ENCODE measurements around the gene ZC3H11A.
"Not testable (repeated sequence)": the region's sequence is repeated elsewhere in the genome, so short reads cannot be mapped to it uniquely, and the experiment has no call there.

ZC3H11A gene

GRCh38 chr1:203795441-203796235 lies at the start of gene ZC3H11A, which contains the start of gene ZBED6:
ZC3H11A (plus strand) TSS chr1:203795623; CDS start chr1:203817071, 21,448 bp downstream.
ZBED6 (plus strand) TSS chr1:203795623; CDS start chr1:203797523, 1,900 bp downstream.
- DNase-seq (ENCODE audit: low read depth in 1 of 2, low spot score in 1 of 2): peak; percentile 92 to 98

- DNase-seq (ENCODE audit: low read depth in 1 of 2, low spot score in 1 of 2): no peak
Observed at GRCh38 chr1:203746281-203746680, 49.1 kb upstream of the ZC3H11A start.

- no peak for DNase-seq (ENCODE audit: low read depth in 1 of 2, low spot score in 1 of 2)
Observed at GRCh38 chr1:203751051-203751450, 44.4 kb upstream of the ZC3H11A start.

DNA sequence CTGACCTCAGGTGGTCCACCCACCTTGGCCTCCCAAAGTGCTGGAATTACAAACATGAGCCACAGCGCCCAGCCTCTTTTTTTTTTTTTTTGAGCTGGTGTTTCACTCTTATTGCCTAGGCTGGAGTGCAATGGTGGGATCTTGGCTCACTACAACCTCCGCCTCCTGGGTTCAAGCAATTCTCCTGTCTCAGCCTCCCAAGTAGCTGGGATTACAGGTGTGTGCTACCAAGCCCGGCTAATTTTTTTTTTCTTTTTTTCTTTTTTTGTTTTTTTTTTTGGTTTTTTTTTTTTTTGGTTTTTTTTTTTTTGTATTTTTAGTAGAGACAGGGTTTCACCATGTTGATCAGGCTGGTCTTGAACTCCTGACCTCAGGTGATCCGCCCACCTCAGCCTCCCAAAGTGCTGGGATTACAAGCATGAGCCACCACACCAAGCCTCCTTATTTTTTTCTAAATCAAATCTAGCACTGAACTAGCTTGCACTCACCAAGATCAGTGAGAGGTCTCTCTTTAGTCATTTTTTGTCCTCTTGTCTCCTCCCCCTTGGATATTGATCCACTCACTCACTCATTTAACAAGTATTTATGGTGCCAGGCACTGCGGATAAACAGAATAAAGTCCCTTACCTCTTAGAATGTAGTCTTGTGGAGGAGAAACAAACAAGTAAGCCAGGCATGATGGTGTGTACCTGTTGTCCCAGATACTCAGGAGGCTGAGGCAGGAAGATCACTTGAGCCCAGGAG lies 43.6 kb upstream of the ZC3H11A start:
- DNase-seq (ENCODE audit: low read depth in 1 of 2, low spot score in 1 of 2): not testable (repeated sequence)

GRCh38 chr1:203754455-203754864 lies 41.0 kb upstream of the ZC3H11A start:
- no peak for DNase-seq (ENCODE audit: low read depth in 1 of 2, low spot score in 1 of 2)

DNA sequence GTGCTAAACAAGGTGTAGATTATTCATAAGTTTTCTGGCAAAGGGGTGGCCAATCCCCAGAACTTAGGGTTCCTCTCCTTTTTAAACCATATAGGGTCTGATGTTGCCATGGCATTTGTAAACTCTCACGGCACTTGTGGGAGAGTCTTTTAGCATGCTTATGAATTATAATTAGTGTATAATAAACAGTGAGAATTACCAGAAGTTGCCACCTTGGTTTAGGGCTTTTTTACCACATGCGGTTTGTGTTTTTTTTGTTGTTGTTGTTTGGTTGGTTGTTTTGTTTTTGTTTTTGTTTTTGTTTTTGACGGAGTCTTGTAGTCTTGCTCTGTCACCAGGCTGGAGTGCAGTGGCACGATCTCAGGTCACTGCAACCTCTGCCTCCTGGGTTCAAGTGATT lies 39.4 kb upstream of the ZC3H11A start:
- DNase-seq (ENCODE audit: low read depth in 1 of 2, low spot score in 1 of 2): no peak

GRCh38 chr1:203758749-203759148 lies 36.7 kb upstream of the ZC3H11A start:
- not testable (repeated sequence) for DNase-seq (ENCODE audit: low read depth in 1 of 2, low spot score in 1 of 2)

- DNase-seq (ENCODE audit: low read depth in 1 of 2, low spot score in 1 of 2): no peak
Observed at GRCh38 chr1:203760506-203760905, 34.9 kb upstream of the ZC3H11A start.

DNA sequence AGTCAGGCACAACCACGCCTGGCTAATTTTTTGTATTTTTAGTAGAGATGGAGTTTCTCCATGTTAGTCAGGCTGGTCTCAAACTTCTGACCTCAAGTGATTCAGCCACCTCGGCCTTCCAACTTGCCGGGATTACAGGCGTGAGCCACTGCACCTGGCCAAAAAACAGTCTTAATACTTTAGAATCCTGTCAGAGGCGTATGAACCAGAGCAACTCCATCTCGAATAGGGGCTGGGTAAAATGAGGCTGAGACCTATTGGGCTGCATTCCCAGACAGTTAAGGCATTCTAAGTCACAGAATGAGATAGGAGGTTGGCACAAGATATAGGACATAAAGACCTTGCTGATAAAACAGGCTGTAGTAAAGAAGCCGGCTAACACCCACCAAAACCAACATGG lies 33.5 kb upstream of the ZC3H11A start:
- not testable (repeated sequence) for DNase-seq (ENCODE audit: low read depth in 1 of 2, low spot score in 1 of 2)

DNA sequence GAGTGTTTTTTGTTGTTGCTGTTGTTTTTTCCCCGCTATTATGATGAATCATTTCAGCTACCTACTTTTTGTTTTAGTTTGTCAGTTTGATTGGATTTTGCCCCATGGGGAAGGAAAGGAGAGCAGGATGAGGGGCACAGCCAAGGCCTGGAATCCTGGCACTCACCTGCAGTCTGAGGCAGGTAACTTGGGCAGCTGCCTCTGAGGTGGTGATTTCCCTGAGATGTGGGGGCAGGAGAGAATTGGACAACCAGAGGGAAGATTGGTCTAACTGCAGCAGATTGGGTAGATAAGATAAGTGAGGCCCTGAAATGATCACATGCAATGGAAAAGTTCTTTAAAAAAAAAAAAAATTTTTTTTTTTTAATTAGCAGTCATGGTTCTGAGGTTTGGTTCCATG lies 31.9 kb upstream of the ZC3H11A start:
- no peak for DNase-seq (ENCODE audit: low read depth in 1 of 2, low spot score in 1 of 2)

GRCh38 chr1:203764105-203765028 lies 31.1 kb upstream of the ZC3H11A start:
- DNase-seq (ENCODE audit: low read depth in 1 of 2, low spot score in 1 of 2): no peak

DNA sequence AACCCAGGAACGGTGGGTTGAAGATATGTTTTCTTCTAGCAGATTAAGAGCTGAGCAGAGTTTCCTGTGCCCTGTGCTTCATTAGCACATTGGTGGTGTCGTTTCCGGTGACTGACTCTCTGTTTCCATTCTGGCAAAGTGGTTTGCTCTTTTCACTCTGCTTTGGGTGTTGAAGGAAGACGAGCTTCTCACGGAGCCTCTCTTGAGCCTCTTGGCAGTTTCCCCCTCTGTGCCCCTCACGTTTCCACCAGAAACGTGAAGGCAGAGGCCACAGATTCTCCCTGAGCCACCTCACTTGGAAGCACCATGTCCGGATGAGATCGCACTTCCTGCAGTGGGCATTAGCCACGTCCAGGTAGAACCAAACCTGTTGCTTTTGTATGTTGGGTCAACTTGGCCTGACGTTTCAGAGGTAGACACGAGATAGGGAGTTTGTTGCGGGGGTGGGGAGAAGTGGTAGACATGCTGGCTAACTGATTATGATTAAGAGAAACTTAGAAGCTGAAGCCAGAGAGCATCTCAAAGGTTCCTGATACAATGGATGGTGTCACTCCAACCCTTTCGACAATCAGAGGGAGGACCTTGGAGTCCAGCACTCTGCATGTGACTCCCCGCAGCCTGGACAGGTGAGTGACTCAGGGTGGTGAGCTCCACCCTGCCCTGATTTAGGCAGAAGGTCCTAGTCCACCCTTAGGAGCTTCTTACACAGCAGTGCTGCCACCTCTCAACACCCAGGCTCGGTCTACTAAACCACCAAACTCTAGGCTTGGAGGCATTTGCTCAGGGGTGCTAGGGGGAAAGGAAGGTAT lies 30.2 kb upstream of the ZC3H11A start, which contains the start of gene LAX1:
Gene LAX1, plus strand, starts transcription at position 155 of the 809 bp plus-strand sequence. Its CDS starts 383 bp downstream, at position 538.
- DNase-seq (ENCODE audit: low read depth in 1 of 2, low spot score in 1 of 2): peak; percentile 53 to 87

GRCh38 chr1:203768256-203768655 lies 27.2 kb upstream of the ZC3H11A start:
- no peak for DNase-seq (ENCODE audit: low read depth in 1 of 2, low spot score in 1 of 2)

DNA sequence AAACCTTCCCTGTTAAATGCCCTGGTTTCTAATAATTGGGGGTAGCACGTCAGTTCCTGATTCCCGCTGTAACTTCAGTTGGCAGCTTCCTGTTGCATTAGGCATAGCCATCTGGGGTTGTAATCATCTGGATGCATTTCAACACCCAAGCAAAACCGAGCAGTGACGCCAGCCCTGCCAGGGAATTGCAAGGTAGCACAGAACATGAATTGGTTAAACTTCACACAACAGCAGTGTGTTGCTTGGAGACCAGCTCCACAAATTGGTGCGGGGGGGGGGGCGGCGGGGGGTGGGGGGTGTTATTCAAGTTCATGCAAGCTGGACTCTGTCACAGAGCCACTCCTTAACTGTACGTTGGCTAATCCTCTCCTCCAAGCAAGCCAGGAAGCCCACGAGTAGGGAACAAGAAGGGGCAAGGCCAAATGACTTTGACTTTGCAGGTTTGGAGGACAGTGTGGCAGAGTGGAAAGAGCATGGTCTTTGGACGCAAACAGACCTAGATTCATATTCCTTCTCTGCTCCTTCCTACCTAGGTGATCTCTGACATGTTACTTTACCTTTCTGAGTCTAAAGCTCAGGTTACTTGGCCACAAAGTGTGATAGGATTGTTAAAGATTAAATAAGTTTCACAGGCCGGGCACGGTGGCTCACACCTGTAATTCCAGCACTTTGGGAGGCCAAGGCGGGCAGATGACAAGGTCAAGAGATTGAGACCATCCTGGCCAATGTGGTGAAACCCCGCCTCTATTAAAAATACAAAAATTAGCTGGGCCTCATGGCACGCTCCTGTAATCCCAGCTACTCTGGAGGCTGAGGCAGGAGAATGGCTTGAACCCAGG lies 25.7 kb upstream of the ZC3H11A start:
- DNase-seq (ENCODE audit: low read depth in 1 of 2, low spot score in 1 of 2): no peak

DNA sequence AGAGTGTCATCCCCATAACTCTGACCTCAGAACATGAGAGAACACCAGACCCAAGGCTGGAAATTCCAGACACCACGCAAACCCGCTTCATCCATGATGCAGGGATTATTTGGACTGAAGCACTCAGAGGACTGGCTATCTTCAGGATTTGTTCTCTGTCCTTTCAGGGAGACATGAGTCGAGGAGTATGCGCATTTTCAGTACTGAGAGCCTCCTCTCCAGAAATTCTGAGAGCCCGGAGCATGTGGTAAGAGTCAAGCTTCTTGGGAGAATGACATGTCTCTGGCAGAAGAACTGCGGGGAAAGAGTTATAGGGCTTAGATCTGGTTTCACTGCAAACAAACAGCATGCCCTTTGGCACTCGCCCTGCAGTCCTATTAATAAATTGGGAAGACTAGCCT lies 23.5 kb upstream of the ZC3H11A start:
- DNase-seq (ENCODE audit: low read depth in 1 of 2, low spot score in 1 of 2): no peak

- DNase-seq (ENCODE audit: low read depth in 1 of 2, low spot score in 1 of 2): no peak
Observed at GRCh38 chr1:203772836-203773235, 22.6 kb upstream of the ZC3H11A start.

- DNase-seq (ENCODE audit: low read depth in 1 of 2, low spot score in 1 of 2): no peak
Observed at GRCh38 chr1:203776636-203777035, 18.8 kb upstream of the ZC3H11A start.

DNA sequence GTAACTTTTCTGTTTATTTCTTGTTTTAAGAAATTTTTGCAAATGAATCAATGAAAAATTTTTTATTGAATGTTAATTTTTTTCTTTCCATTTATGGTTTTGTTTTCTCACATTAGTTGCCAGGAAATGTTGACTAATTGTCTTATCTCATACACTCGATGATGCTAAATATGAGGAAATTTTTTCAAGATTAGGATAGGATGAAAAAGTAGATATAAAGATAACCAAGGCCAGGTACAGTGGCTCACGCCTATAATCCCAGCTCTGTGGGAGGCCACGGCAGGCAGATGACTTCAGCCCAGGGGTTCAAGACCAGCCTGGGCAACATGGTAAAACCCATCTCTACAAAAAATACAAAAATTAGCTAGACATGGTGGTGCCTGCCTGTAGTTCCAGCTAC lies 17.8 kb upstream of the ZC3H11A start:
- DNase-seq (ENCODE audit: low read depth in 1 of 2, low spot score in 1 of 2): no peak

DNA sequence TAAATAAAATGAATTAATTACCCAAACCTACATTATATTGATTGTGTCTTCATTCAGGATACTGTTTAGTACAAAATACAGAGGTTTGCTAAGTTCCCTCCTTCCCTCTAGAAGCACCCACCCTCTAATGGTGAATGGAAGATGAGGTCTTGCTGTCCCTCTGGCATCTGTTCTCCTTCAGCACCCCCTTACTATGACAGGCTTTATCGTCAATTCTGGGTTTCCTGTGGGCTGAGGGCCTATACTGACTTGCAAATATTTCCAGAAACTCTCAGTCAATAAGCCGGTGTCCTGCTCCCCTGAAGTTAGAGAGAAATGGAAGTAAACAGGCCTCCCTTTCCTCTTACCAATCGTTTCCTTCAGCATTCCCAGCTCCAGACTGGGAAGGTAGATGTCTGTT lies 17.3 kb upstream of the ZC3H11A start:
- no peak for DNase-seq (ENCODE audit: low read depth in 1 of 2, low spot score in 1 of 2)

All from activated CD4-positive, alpha-beta T cell treated with anti-CD3 and anti-CD28 coated beads, Interleukin-2, amount 50 U/mL, for 24 hours (primary cell).